Renal cortical epithelial cell (primary cell): ENCODE measurements around the gene DEDD2. TPM values are rescaled to one million over a fixed set of nuclear protein-coding genes. Genes with fewer than 3 reads are reported as not detected.

Experiments
- total RNA-seq: library from RNA; depleted of rRNA; stranded (reverse); fragments of >200 nt; gene quantifications from 2 replicates; pipeline ENCODE4 v1.2.3, GENCODE V29; 2014

DEDD2 gene
- total RNA-seq, 1 donor from 2014 or later: 25.2 TPM

Other genes starting within 250 kb of the DEDD2 start
- gene ATP1A3, start 223.4 kb downstream of the DEDD2 start, total RNA-seq: 0.05 and 0.17 TPM in 2 replicates
- gene GRIK5, start 147.5 kb downstream of the DEDD2 start, total RNA-seq: 1.2 and 27.0 TPM in 2 replicates
- gene ZNF574, start 141.5 kb downstream of the DEDD2 start, total RNA-seq: 9.6 and 20.5 TPM in 2 replicates
- 0.25 TPM in 1 of 2 replicates, not detected in the other for gene POU2F2, start 85.2 kb downstream of the DEDD2 start, total RNA-seq
- 7.1 and 11.4 TPM in 2 replicates for gene ZNF526, start 2.6 kb upstream of the DEDD2 start, total RNA-seq
- 12.9 and 44.8 TPM in 2 replicates for gene GSK3A, start 24.9 kb upstream of the DEDD2 start, total RNA-seq
- gene ERF, start 37.5 kb upstream of the DEDD2 start, total RNA-seq: 15.5 and 23.2 TPM in 2 replicates
- 9.0 and 67.9 TPM in 2 replicates for gene CIC, start 51.6 kb upstream of the DEDD2 start, total RNA-seq
- 0.65 TPM in 1 of 2 replicates, not detected in the other for gene PRR19, start 84.5 kb upstream of the DEDD2 start, total RNA-seq
- gene PAFAH1B3, start 84.9 kb upstream of the DEDD2 start, total RNA-seq: 45.9 and 75.4 TPM in 2 replicates
- not detected in 2 replicates for gene TMEM145, start 95.6 kb upstream of the DEDD2 start, total RNA-seq
- gene MEGF8, start 108.0 kb upstream of the DEDD2 start, total RNA-seq: 12.5 and 113 TPM in 2 replicates
- not detected in 2 replicates for gene CNFN, start 172.6 kb upstream of the DEDD2 start, total RNA-seq
- gene LIPE, start 209.7 kb upstream of the DEDD2 start, total RNA-seq: 1.2 and 1.4 TPM in 2 replicates
- not detected in 2 replicates for gene CXCL17, start 225.3 kb upstream of the DEDD2 start, total RNA-seq